Natural killer cell treated with Interleukin-12 subunit alpha and Interleukin-12 subunit beta and Interleukin-15 and Interleukin-18, amount 100 ng/mL, for 72 hours (primary cell): ENCODE measurements around the gene DPP6. TPM values are rescaled to one million over a fixed set of nuclear protein-coding genes. Genes with fewer than 3 reads are reported as not detected.

Source experiments
- ATAC-seq, 2 donors: fragments of 150-1000 bp; cut with Tn5 transposase in 1 of 2; sonication (Bioruptor Pico), chemical (Tn5 transposase) in 1 of 2; 2 replicates each; pipeline ENCODE4 v1.10.0; 2021
- DNase-seq: peaks from one replicate; pipeline ENCODE4 v3.0.0; 2022; ENCODE audit warnings: low spot score
- H3K27ac Mint-ChIP-seq, 2 donors: 1 replicate in 1 of 2; 2 replicates in 1 of 2; pipeline ENCODE4 v1.8.0; 2022; ENCODE audit warnings: mixed read lengths in 2 of 2, mild to moderate bottlenecking in 1 of 2, moderate library complexity in 1 of 2
- H3K27me3 Mint-ChIP-seq, 2 donors: 1 replicate in 1 of 2; 2 replicates in 1 of 2; pipeline ENCODE4 v1.8.0; 2022; ENCODE audit warnings: mixed read lengths in 2 of 2
- H3K36me3 Mint-ChIP-seq: one replicate; pipeline ENCODE4 v1.8.0; 2022; ENCODE audit warnings: mixed read lengths
- H3K4me1 Mint-ChIP-seq, 2 donors: 1 replicate in 1 of 2; 2 replicates in 1 of 2; pipeline ENCODE4 v1.8.0; 2022; ENCODE audit warnings: low read depth in 2 of 2, mixed read lengths in 2 of 2, mild to moderate bottlenecking in 1 of 2
- H3K4me3 Mint-ChIP-seq: one replicate; pipeline ENCODE4 v1.8.0; 2022; ENCODE audit warnings: mixed read lengths
- H3K9me3 Mint-ChIP-seq: 2 replicates; pipeline ENCODE4 v1.8.0; 2022; ENCODE audit warnings: mixed read lengths
- total RNA-seq, 2 donors: library from RNA; stranded (reverse); gene quantifications; one replicate each; pipeline ENCODE4 v1.2.3, GENCODE V29; 2022

The DPP6 gene
- total RNA-seq, 2 donors from 2014 or later = not detected

- ATAC-seq = no peak
- Mint-ChIP-seq H3K4me3 (no peak overlapping the region), H3K36me3 (no peaks in the 10 kb centered on the region), H3K27me3 (no peaks in the 10 kb centered on the region), H3K4me1 (no peaks in the 10 kb centered on the region), H3K9me3 (peaks cover 3% of the 10 kb centered on the region), H3K27ac (no peak overlapping the region)
- DNase-seq = no peak
Observed at GRCh38 chr7:154188330-154188729, 136.1 kb downstream of the DPP6 start.

DNA sequence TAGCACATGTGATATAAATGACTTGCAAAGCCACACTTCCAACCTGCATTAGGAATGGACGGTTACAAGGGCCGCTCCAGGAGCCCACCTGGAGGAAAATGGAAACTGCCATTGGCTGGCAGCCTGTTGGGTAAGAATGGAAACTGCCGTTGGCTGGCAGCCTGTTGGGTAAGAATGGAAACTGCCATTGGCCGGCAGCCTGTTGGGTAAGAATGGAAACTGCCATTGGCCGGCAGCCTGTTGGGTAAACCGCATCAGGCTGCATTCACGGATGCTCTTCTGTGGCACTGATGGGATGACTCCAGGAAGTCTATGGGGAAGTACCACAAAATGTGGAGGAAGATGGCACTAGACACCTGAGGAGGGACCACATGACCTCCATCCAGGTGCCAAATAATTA lies 143.1 kb downstream of the DPP6 start:
- H3K4me3 Mint-ChIP-seq = no peak overlapping the region
- no peak overlapping the region for H3K27ac Mint-ChIP-seq
- DNase-seq = no peak

GRCh38 chr7:154198481-154198880 lies 146.3 kb downstream of the DPP6 start:
- ATAC-seq (no peak), DNase-seq (no peak)
- peaks cover 5% of the 10 kb centered on the region for H3K36me3 Mint-ChIP-seq
- no peak overlapping the region for H3K27ac Mint-ChIP-seq
- H3K27me3 Mint-ChIP-seq = no peaks in the 10 kb centered on the region
- no peaks in the 10 kb centered on the region for H3K4me1 Mint-ChIP-seq
- H3K4me3 Mint-ChIP-seq = no peak overlapping the region
- H3K9me3 Mint-ChIP-seq = peaks cover 10% of the 10 kb centered on the region

More for the DNA sequence above, 143.1 kb downstream of the DPP6 start:
- no peaks in the 10 kb centered on the region for H3K4me1 Mint-ChIP-seq
- H3K36me3 Mint-ChIP-seq = peaks cover 5% of the 10 kb centered on the region
- H3K9me3 Mint-ChIP-seq = peaks cover 12% of the 10 kb centered on the region
- H3K27me3 Mint-ChIP-seq = no peaks in the 10 kb centered on the region
- no peak for ATAC-seq

GRCh38 chr7:154200241-154200640 lies 148.0 kb downstream of the DPP6 start:
- Mint-ChIP-seq H3K9me3 (peaks cover 6% of the 10 kb centered on the region), H3K36me3 (peaks cover 5% of the 10 kb centered on the region), H3K4me1 (no peaks in the 10 kb centered on the region), H3K4me3 (no peak overlapping the region), H3K27ac (no peak overlapping the region), H3K27me3 (no peaks in the 10 kb centered on the region)
- ATAC-seq (no peak), DNase-seq (no peak)

- Mint-ChIP-seq H3K4me3 (no peak overlapping the region), H3K27me3 (no peaks in the 10 kb centered on the region), H3K4me1 (no peaks in the 10 kb centered on the region), H3K36me3 (peaks cover 1% of the 10 kb centered on the region), H3K9me3 (peaks cover 11% of the 10 kb centered on the region), H3K27ac (no peak overlapping the region)
- no peak for ATAC-seq
- DNase-seq = no peak
Observed at GRCh38 chr7:154202002-154202401, 149.8 kb downstream of the DPP6 start.

DNA sequence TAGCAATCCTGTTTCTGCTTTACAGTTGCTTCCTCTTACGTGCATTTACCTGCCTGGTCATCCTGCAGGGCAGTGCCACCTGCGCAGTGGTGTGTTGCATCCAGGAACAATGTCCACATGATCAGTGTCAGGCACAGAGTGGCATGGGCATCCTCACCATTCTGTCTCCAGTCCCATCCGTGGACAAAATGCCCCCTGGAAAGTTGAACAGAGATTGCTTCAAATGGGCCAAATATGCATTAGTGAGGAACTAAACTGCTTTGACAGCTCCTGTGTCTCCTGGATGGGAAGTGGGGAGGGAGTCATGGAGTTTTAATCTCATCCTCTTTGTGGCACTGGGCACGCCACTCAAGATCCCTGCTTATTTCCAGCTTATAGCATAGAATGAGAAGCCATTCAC lies 151.8 kb downstream of the DPP6 start:
- DNase-seq (no peak), ATAC-seq (no peak)
- Mint-ChIP-seq H3K4me3 (no peak overlapping the region), H3K9me3 (peaks cover 14% of the 10 kb centered on the region), H3K27ac (no peak overlapping the region), H3K4me1 (no peaks in the 10 kb centered on the region), H3K36me3 (no peaks in the 10 kb centered on the region), H3K27me3 (no peaks in the 10 kb centered on the region)

GRCh38 chr7:154212861-154213260 lies 160.7 kb downstream of the DPP6 start:
- no peak for ATAC-seq
- Mint-ChIP-seq H3K36me3 (no peaks in the 10 kb centered on the region), H3K4me1 (no peaks in the 10 kb centered on the region), H3K4me3 (no peak overlapping the region), H3K9me3 (peaks cover 5% of the 10 kb centered on the region), H3K27ac (no peak overlapping the region), H3K27me3 (no peaks in the 10 kb centered on the region)
- DNase-seq = no peak

DNA sequence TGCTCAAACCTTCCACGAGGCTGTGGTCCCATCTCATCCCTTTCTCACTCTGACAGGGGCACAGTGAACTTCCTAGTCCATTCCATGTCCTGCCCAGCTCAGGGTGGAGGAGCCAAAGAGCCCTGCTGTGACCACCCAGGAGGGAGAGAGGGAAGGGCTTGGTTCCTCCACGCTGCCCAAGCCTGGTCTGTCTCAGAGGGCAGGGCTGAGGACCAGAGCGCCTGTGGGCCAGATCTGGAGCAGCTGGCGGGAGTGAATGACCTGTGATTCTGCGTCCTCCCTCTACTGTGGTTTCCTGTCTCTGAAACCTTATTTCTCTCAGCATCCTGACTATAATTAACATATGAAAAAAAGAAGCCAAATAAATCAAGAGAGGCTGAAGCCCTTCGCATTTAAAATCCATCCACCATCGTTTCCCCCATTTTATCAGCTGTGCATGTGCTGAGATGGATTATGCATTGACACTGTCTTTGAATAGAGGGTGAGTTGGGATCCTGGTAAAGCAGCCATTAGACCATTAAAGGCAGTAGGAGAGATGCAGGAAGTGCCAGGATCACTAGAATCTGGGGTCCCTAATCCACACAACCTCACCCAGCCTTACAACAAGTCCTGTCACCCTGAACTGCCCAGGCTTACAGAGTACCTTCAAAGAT lies 165.6 kb downstream of the DPP6 start:
- ATAC-seq (no peak), DNase-seq (no peak)
- no peaks in the 10 kb centered on the region for H3K27me3 Mint-ChIP-seq

DNA sequence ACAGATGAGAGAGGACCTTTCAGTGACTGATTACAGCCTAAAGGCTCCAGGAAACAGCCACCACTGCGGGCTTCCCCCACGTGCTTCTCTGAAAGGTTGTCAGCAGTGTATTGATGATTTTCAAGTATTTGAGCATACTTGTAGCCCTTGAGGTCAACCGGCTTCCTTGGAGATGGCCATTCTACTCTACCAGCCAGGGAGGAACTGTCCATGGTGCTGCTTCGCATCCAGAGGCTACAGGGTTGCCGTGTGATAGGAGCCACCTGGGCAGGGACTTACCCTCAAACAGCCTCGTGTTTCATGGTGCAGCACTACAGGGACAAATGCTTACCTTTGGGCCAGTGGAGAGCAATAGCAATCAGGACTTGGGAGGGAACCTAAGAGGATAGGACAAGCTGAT lies 179.5 kb downstream of the DPP6 start:
- Mint-ChIP-seq H3K4me1 (no peaks in the 10 kb centered on the region), H3K4me3 (no peak overlapping the region), H3K27ac (no peak overlapping the region), H3K9me3 (peaks cover 33% of the 10 kb centered on the region), H3K36me3 (peaks cover 6% of the 10 kb centered on the region), H3K27me3 (no peaks in the 10 kb centered on the region)
- DNase-seq = no peak
- ATAC-seq = no peak

More for the DNA sequence above, 165.6 kb downstream of the DPP6 start:
- H3K4me1 Mint-ChIP-seq = no peaks in the 10 kb centered on the region
- H3K4me3 Mint-ChIP-seq = no peak overlapping the region
- H3K27ac Mint-ChIP-seq = no peak overlapping the region
- no peaks in the 10 kb centered on the region for H3K36me3 Mint-ChIP-seq
- H3K9me3 Mint-ChIP-seq = peaks cover 9% of the 10 kb centered on the region

- Mint-ChIP-seq H3K27ac (no peak overlapping the region), H3K36me3 (peaks cover 6% of the 10 kb centered on the region), H3K27me3 (no peaks in the 10 kb centered on the region), H3K4me1 (no peaks in the 10 kb centered on the region), H3K4me3 (no peak overlapping the region), H3K9me3 (peaks cover 36% of the 10 kb centered on the region)
- DNase-seq (no peak), ATAC-seq (no peak)
Observed at GRCh38 chr7:154232700-154233099, 180.5 kb downstream of the DPP6 start.

DNA sequence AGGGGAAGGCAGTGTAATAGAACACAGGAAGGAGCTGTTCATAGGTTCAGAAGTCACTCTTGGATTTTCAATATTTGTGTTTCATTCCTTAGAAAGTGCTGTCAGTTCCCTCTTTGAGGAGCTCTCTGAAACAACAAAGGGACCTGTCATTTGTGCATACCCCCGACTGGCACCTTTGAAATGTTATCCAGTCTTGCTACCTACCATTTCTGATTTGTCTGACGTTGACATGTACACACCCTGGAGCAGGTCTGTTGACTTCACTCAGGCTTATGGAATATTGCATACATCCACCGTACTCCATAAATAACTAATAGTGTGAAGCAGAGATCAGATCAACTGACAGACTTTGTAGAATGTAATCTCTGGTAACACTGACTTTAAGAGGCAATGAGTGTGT lies 189.8 kb downstream of the DPP6 start:
- ATAC-seq (no peak), DNase-seq (no peak)
- Mint-ChIP-seq H3K27me3 (no peaks in the 10 kb centered on the region), H3K36me3 (peaks cover 11% of the 10 kb centered on the region), H3K4me3 (no peak overlapping the region), H3K27ac (no peak overlapping the region), H3K9me3 (peaks cover 3% of the 10 kb centered on the region), H3K4me1 (no peaks in the 10 kb centered on the region)

DNA sequence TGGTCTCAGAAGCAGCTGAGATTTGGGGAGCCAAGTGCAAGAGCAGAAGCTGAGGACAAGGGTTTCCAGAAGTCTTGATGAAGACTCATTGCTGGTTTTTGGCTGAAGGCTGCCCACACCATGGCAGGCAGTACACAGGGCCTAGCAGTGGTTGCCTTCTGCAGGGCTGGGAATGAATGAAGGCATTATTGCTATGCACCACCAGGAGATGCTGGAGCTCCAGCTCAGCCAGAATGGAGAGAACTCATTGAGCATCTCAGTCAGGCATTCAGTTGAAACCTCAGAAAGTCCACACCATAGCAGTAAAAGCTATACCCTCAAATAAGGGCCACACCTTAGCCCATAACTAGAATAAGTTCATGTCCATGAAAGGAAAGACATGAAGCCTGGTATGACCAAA lies 190.5 kb downstream of the DPP6 start:
- H3K36me3 Mint-ChIP-seq = peaks cover 11% of the 10 kb centered on the region
- no peak for DNase-seq
- H3K4me1 Mint-ChIP-seq = no peaks in the 10 kb centered on the region
- no peaks in the 10 kb centered on the region for H3K9me3 Mint-ChIP-seq
- no peaks in the 10 kb centered on the region for H3K27me3 Mint-ChIP-seq
- no peak for ATAC-seq
- no peak overlapping the region for H3K4me3 Mint-ChIP-seq
- no peak overlapping the region for H3K27ac Mint-ChIP-seq

DNA sequence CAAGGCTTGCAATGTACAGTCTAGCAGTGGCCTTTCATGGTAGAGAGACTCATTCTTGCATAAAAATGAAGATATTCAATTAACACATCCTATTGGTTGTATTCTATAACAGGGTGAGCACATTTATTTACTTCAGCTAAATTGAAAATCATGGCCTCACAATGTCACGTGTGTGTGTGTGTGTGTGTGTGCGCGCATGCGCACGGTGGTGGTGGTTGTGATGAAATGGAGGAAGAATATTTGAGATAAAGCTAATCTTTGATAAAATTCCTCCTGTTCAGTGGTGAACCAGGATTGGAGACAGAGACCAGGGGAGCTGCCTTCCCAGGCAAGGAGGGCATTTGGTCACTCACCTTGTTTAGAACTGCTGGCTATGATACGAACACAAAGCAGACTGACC lies 199.8 kb downstream of the DPP6 start:
- Mint-ChIP-seq H3K4me3 (no peak overlapping the region), H3K9me3 (peaks cover 18% of the 10 kb centered on the region), H3K27me3 (no peaks in the 10 kb centered on the region), H3K36me3 (no peaks in the 10 kb centered on the region), H3K27ac (no peak overlapping the region), H3K4me1 (no peaks in the 10 kb centered on the region)
- no peak for ATAC-seq
- no peak for DNase-seq

DNA sequence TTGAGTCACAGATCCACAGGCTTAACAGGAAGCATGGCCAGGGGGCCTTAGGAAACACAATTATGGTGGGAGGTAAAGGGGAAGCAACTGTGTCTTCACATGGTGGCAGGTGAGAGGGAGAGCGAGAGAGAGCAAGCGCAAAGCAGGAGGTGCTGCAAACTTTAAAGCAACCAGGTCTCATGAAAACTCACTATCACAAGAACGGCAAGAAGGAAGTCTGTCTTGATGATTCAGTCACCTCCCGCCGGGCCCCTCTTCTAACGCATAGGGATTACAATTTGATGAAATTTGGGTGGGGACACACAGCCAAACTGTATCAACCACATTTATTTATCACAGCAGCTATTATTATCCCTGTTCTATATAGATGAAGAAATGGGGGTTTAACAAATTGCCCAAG lies 201.6 kb downstream of the DPP6 start:
- Mint-ChIP-seq H3K36me3 (no peaks in the 10 kb centered on the region), H3K4me1 (no peaks in the 10 kb centered on the region), H3K27ac (no peak overlapping the region), H3K27me3 (no peaks in the 10 kb centered on the region), H3K9me3 (peaks cover 18% of the 10 kb centered on the region), H3K4me3 (no peak overlapping the region)
- no peak for ATAC-seq
- DNase-seq = no peak

DNA sequence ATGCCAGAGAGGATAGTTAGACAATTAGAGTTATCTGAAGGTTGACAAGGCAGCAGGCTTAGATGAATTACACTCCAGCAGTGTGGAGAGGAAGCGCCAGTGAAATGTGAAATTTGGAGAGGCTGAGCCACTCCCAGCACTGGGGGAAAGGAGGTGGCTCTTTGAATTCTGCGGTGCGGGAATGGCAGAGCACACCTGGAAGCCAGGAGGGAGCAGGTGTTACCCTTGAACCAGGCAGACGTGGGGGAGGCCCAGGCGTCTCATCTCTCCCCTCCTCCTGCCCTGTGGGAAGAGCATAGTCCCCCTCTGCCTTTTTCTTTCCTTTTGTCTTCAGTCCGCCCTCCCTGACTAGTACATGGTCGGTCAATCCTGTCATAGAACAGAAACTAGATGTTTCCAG lies 203.1 kb downstream of the DPP6 start:
- no peak for ATAC-seq
- Mint-ChIP-seq H3K27me3 (no peaks in the 10 kb centered on the region), H3K4me1 (no peaks in the 10 kb centered on the region), H3K27ac (no peak overlapping the region), H3K36me3 (no peaks in the 10 kb centered on the region), H3K4me3 (no peak overlapping the region), H3K9me3 (peaks cover 22% of the 10 kb centered on the region)
- no peak for DNase-seq
